Testis (tissue), 3 donors: ENCODE data around the gene MAP6. TPM values are rescaled to one million over a fixed set of nuclear protein-coding genes. Genes with fewer than 3 reads are reported as not detected.

Experiments
- DNase-seq: peaks from one replicate; pipeline ENCODE4 v3.0.0-alpha.2; 2019
- H3K27ac ChIP-seq, 2 donors: fragments of 200-600 bp; sonication (generic); one replicate each; pipeline ENCODE4 v1.5.1; 2019
- H3K27me3 ChIP-seq: fragments of 200-600 bp; sonication (generic); one replicate; pipeline ENCODE4 v1.5.1; 2019
- H3K36me3 ChIP-seq: fragments of 200-600 bp; sonication (generic); one replicate; pipeline ENCODE4 v1.5.1; 2017; ENCODE audit warnings: low read depth; ENCODE audit errors: missing control alignments
- H3K4me1 ChIP-seq: fragments of 200-600 bp; sonication (generic); one replicate; pipeline ENCODE4 v1.5.1; 2019
- H3K4me3 ChIP-seq, 2 donors: fragments of 200-600 bp; sonication (generic); one replicate each; pipeline ENCODE4 v1.5.1; 2017 to 2019
- H3K9me3 ChIP-seq: fragments of 200-600 bp; sonication (generic); one replicate; pipeline ENCODE4 v1.5.1; 2017
- POLR2A ChIP-seq: fragments of 450-650 bp; IDR thresholded peaks from one replicate; pipeline ENCODE4 v1.6.1; 2017; ENCODE audit warnings: antibody characterized with exemption, mild to moderate bottlenecking, moderate library complexity
- WGBS, 2 donors: methylation state at CpG; one replicate each; pipeline ENCODE4 v1.1.5; 2018; 5-methylcytosine and 5-hydroxymethylcytosine counted together
- intact Hi-C: fragments of 100-400 bp; cut with DNase I; formaldehyde crosslinking; loops from one replicate; pipeline ENCODE4 v1.15.1; 2023; ENCODE audit warnings: low total_unique reads
- polyA plus RNA-seq: library from polyadenylated mRNA; stranded (reverse); fragments of 350-450 nt; fragmentation: Illumina TruSeq; extraction: RNeasy Lipid Tissue Mini Kit (QIAGEN cat#74804); gene quantifications from one replicate; pipeline ENCODE4 v1.2.3, GENCODE V29; 2014; ENCODE audit warnings: low read depth, low replicate concordance; ENCODE audit not compliant: insufficient read depth
- total RNA-seq, 2 donors: library from RNA; depleted of rRNA; stranded (reverse); fragments of >200 nt; gene quantifications; one replicate each; pipeline ENCODE4 v1.2.3, GENCODE V29; 2016
- TF ChIP-seq, protein P1 (sequence below), 3 experiments: fragments of 450-650 bp in 2 of 3; fragments of 200-600 bp in 1 of 3; sonication (generic) in 1 of 3; IDR thresholded peaks; one replicate each; pipeline ENCODE4 v1.5.1; 2016 to 2019; ENCODE audit warnings: antibody characterized with exemption in 3 of 3, mild to moderate bottlenecking in 2 of 3, moderate library complexity in 1 of 3

MAP6 gene
- total and polyA plus RNA-seq, 3 donors from 2014 or later, result 17.8 to 38.1 (median 23.8) TPM

DNA sequence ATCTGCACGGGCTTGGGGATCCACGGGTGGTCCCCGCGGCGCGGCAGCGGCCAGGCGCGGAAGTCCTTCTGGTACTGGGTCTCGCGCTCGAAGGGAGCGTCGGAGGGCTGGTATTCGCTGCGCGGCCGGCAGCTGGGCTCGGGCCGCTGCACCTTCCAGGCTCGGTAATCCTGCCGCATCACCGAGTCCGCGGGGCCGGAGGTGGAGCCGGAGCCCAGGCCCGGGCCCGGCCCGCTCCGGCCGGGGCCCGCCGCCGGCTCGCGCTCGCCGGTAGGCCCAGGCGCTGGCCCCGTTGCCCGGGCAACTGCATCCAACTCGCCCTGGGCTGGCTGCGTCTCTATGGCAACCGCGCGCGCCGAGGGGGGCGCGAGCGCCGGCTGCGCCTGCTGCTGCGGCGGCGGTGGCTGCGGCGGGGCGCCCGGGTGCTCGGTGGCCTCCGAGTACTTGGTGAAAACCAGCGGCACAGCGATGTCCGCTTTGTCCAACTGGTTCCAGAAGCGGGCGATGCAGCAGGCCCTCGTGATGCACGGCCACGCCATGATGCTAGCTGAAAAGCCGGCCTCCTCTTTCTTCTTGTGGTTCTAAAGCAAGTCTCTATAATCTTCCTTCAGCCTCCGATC lies 897 bp downstream of the MAP6 start:
- H3K4me1 ChIP-seq, result peaks cover 9% of the 10 kb centered on the region
- DNase-seq, result peak; percentile 84
- intact Hi-C loops, result no loop called here
- no peaks in the 10 kb centered on the region for H3K36me3 ChIP-seq
- H3K27me3 ChIP-seq, result no peaks in the 10 kb centered on the region
- 0 to 1% methylated on average over 40 to 47 of the region's 73 CpGs for WGBS, 2 donors
- peak overlapping the region; percentile 62 to 67 for H3K4me3 ChIP-seq
- H3K9me3 ChIP-seq, result no peaks in the 10 kb centered on the region
- TF ChIP-seq POLR2A, result no peak
- TF ChIP-seq, protein P1, sequence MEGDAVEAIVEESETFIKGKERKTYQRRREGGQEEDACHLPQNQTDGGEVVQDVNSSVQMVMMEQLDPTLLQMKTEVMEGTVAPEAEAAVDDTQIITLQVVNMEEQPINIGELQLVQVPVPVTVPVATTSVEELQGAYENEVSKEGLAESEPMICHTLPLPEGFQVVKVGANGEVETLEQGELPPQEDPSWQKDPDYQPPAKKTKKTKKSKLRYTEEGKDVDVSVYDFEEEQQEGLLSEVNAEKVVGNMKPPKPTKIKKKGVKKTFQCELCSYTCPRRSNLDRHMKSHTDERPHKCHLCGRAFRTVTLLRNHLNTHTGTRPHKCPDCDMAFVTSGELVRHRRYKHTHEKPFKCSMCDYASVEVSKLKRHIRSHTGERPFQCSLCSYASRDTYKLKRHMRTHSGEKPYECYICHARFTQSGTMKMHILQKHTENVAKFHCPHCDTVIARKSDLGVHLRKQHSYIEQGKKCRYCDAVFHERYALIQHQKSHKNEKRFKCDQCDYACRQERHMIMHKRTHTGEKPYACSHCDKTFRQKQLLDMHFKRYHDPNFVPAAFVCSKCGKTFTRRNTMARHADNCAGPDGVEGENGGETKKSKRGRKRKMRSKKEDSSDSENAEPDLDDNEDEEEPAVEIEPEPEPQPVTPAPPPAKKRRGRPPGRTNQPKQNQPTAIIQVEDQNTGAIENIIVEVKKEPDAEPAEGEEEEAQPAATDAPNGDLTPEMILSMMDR (IDR thresholded peaks at IDR 0.05), result no peak
- peak overlapping the region; percentile 11 to 71 for H3K27ac ChIP-seq

DNA sequence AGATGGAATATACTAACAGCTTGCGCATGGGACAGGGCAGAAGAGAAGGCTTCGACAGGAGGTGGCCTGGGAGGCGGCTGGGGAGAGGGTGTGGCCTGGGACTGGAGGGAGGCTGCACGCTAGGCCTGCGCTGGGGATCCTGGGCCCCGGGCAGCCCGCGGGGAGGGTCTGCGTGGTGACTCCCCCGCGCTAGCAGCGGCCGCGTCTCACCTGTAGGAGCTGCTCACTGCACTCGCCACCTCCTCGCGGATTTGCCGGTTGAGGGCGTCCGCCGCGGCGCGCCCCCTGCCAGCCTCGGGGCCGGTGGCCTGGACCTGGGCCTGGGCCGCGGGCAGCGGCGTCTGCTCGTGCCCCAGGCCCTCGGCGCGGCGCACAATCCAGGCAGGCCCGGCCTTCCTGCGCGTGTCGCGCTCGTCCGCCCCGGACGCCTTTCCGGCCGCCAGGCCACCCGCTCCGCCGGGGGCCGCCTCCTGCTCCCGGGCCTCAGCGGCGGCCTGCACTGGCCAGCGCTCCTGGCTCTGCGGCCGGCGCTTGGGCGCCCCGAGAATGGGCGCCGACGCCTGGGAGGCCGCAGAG lies 1.5 kb downstream of the MAP6 start:
- Histone ChIP-seq H3K27me3 (no peaks in the 10 kb centered on the region), H3K36me3 (no peaks in the 10 kb centered on the region), H3K4me1 (peaks cover 9% of the 10 kb centered on the region), H3K27ac (peak overlapping the region in 1 of 2 donors; percentile 71), H3K9me3 (no peaks in the 10 kb centered on the region), H3K4me3 (peak overlapping the region; percentile 62 to 67)
- TF ChIP-seq, protein P1 (IDR thresholded peaks at IDR 0.05), result no peak
- DNase-seq, result peak; percentile 52
- 7% methylated on average over 7 to 26 of the region's 63 CpGs for WGBS, 2 donors
- intact Hi-C loops, result no loop called here

DNA sequence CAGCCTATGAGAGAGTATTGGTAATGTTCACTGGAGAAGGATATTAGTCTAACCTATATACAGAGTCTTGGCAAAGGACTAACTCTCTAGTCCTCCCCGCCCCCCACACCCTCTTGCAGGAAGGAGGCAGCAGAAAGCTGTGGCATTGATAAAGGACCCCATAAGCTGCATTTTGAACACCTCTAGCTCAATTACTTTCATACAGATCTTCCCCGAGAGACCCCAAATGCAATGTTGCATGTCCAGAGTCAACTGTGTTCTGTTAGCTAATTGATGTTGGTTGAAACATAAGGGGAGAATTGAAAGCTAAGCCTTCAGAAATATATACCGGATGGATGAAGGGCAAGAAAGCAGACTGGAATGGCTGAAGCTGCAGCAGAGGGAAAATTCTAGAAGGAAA lies 2.8 kb downstream of the MAP6 start:
- peaks cover 9% of the 10 kb centered on the region for H3K4me1 ChIP-seq
- no peaks in the 10 kb centered on the region for H3K9me3 ChIP-seq
- no peaks in the 10 kb centered on the region for H3K27me3 ChIP-seq
- no peak overlapping the region for H3K27ac ChIP-seq
- TF ChIP-seq POLR2A, result no peak
- TF ChIP-seq, protein P1 (IDR thresholded peaks at IDR 0.05), result no peak
- no peak for DNase-seq
- WGBS, 2 donors, result 93 to 95% methylated on average over 3 of the region's 3 CpGs
- intact Hi-C loops, result no loop called here
- H3K36me3 ChIP-seq, result no peaks in the 10 kb centered on the region
- no peak overlapping the region for H3K4me3 ChIP-seq

DNA sequence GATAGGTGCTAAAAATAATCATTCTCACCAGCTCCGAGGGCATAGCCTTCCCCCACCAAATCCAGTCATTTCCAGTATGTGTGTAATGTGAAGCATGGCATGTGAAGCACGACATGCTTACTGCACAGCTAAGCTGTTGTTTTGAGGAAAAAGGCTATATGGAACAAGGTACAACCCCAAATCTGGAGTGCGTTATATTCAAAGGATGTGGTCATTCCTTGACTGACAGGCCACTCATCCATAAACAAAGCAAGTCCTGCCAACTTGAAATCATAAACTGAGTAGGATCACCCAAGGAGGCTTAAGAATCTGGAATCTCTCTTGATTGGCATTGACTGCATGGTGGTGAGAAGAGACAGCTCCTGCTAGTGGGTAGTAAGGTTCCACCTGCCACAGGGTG lies 3.7 kb downstream of the MAP6 start:
- Histone ChIP-seq H3K4me1 (peaks cover 9% of the 10 kb centered on the region), H3K36me3 (no peaks in the 10 kb centered on the region), H3K9me3 (no peaks in the 10 kb centered on the region), H3K27ac (no peak overlapping the region), H3K4me3 (no peak overlapping the region), H3K27me3 (no peaks in the 10 kb centered on the region)
- no peak for DNase-seq
- intact Hi-C loops, result no loop called here
- 87 to 95% methylated on average over 3 of the region's 3 CpGs for WGBS, 2 donors
- TF ChIP-seq, protein P1 (IDR thresholded peaks at IDR 0.05), result no peak
- TF ChIP-seq POLR2A, result no peak

DNA sequence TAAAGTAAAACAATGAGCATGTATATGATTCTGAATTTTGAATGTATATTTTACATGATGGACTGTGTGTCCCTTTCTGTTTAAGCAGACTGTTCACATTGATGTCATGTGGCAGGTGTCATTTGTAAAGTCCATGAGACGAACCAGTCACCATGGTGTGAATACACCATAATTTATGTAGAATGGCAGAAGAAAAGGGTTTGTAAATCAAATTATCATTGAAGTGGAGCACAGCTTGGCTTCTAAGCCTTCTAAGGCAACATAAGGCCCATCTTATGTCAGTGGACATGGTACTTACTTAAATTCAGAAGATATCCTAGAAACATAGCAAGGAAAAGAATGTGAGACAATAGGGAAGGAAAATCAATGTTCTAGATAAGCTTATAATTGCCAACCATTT lies 4.4 kb downstream of the MAP6 start:
- H3K27ac ChIP-seq, result no peak overlapping the region
- TF ChIP-seq, protein P1 (IDR thresholded peaks at IDR 0.05), result no peak
- TF ChIP-seq POLR2A, result no peak
- 92 to 96% methylated on average over 1 of the region's 1 CpG for WGBS, 2 donors
- H3K4me3 ChIP-seq, result no peak overlapping the region
- H3K36me3 ChIP-seq, result no peaks in the 10 kb centered on the region
- intact Hi-C loops, result no loop called here
- no peak for DNase-seq
- H3K27me3 ChIP-seq, result no peaks in the 10 kb centered on the region
- peaks cover 9% of the 10 kb centered on the region for H3K4me1 ChIP-seq
- no peaks in the 10 kb centered on the region for H3K9me3 ChIP-seq
